ENCODE measurements around the gene ITGB5. TPM values are rescaled to one million over a fixed set of nuclear protein-coding genes. Genes with fewer than 3 reads are reported as not detected.

The ITGB5 gene
- total RNA-seq, 1 experiment from 2014 or later, result 339 TPM

GRCh38 chr3:124812291-124813265 is 74.6 kb downstream of the ITGB5 start:
- H3K9me3 Mint-ChIP-seq, result no peaks in the 10 kb centered on the region
- ChIA-PET CTCF (no interaction called here), POLR2A (no interaction called here)
- no peak overlapping the region for H3K4me3 Mint-ChIP-seq
- ATAC-seq (no peak), DNase-seq (ENCODE audit: low spot score) (no peak)
- peak overlapping the region; percentile 78 for H3K27ac Mint-ChIP-seq
- H3K36me3 Mint-ChIP-seq, result peaks cover 65% of the 10 kb centered on the region
- H3K27me3 Mint-ChIP-seq (ENCODE audit: low read depth), result no peaks in the 10 kb centered on the region
- TF ChIP-seq JUN (CRISPR knock-in tag; IDR thresholded peaks at IDR 0.05), result no peak
- 0 out of 2 replicates have a peak, but pooled peaks cover 3% of the 10 kb centered on the region for H3K4me1 Mint-ChIP-seq

- no peaks in the 10 kb centered on the region for H3K9me3 Mint-ChIP-seq
- TF ChIP-seq JAZF1 (CRISPR knock-in tag; IDR thresholded peaks at IDR 0.05) (no peak), RELA (CRISPR knock-in tag; IDR thresholded peaks at IDR 0.05; ENCODE audit: borderline replicate concordance) (no peak), NFATC4 (CRISPR knock-in tag; IDR thresholded peaks at IDR 0.05) (no peak)
- CTCF ChIA-PET, result no interaction called here
- ATAC-seq, result no peak
- 0 out of 2 replicates have a peak, but pooled peaks cover 3% of the 10 kb centered on the region for H3K4me1 Mint-ChIP-seq
- H3K27me3 Mint-ChIP-seq (ENCODE audit: low read depth), result no peaks in the 10 kb centered on the region
- no peak for DNase-seq (ENCODE audit: low spot score)
- POLR2A ChIA-PET, result no interaction called here
- H3K27ac Mint-ChIP-seq, result no peak overlapping the region
- peaks cover 54% of the 10 kb centered on the region for H3K36me3 Mint-ChIP-seq
- no peak overlapping the region for H3K4me3 Mint-ChIP-seq
Measured at GRCh38 chr3:124811436-124811835, 75.7 kb downstream of the ITGB5 start.

DNA sequence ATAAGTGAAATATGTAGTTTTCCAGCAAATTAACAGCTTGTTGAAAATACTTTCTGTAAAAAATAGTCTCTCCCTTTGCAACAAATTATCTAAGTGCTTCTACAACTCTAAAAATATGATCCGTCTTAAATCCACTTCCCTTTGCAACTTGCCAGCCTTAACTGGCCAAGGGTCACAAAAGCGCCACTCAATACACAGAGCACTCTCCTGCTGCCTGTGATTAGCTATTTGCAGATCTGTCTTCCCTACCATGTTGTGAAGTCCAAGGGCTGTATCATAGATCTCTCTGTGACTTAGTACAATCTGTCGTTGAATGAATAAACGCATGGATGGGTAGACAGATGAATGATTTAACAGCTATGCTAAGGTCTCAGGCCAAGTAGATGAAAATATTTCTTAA is 76.2 kb downstream of the ITGB5 start:
- H3K27ac Mint-ChIP-seq, result peak overlapping the region; percentile 25; the same call in 1 of the 2 replicates
- H3K9me3 Mint-ChIP-seq, result no peaks in the 10 kb centered on the region
- POLR2A ChIA-PET, result no interaction called here
- H3K27me3 Mint-ChIP-seq (ENCODE audit: low read depth), result no peaks in the 10 kb centered on the region
- H3K4me1 Mint-ChIP-seq, result 0 out of 2 replicates have a peak, but pooled peaks cover 3% of the 10 kb centered on the region
- DNase-seq (ENCODE audit: low spot score) (no peak), ATAC-seq (no peak)
- CTCF ChIA-PET, result interaction anchor here (1.9 kb wide), 1 partner anchor 50 kb away, joined by 7 read pairs; no protein-coding TSS in a partner anchor
- TF ChIP-seq NR2C2 (CRISPR knock-in tag; IDR thresholded peaks at IDR 0.05) (no peak), GTF2I (CRISPR knock-in tag; conservative IDR thresholded peaks at IDR 0.05) (no peak), ZNF512 (CRISPR knock-in tag; IDR thresholded peaks at IDR 0.05; ENCODE audit: borderline replicate concordance) (no peak), ZMAT4 (CRISPR knock-in tag; IDR thresholded peaks at IDR 0.05) (no peak), FOXJ3 (CRISPR knock-in tag; IDR thresholded peaks at IDR 0.05; ENCODE audit: borderline replicate concordance) (no peak), ZNF219 (CRISPR knock-in tag; IDR thresholded peaks at IDR 0.05; ENCODE audit: borderline replicate concordance) (no peak), ELF4 (CRISPR knock-in tag; IDR thresholded peaks at IDR 0.05; ENCODE audit: low read depth) (no peak), NR1H2 (CRISPR knock-in tag; IDR thresholded peaks at IDR 0.05) (no peak), SP1 (CRISPR knock-in tag; conservative IDR thresholded peaks at IDR 0.05) (no peak), ZNF121 (CRISPR knock-in tag; IDR thresholded peaks at IDR 0.05) (no peak), TEAD1 (CRISPR knock-in tag; IDR thresholded peaks at IDR 0.05) (no peak), NR3C1 (CRISPR knock-in tag; conservative IDR thresholded peaks at IDR 0.05; ENCODE audit: low read depth) (no peak), ATF1 (CRISPR knock-in tag; IDR thresholded peaks at IDR 0.05) (no peak), ZNF263 (CRISPR knock-in tag; IDR thresholded peaks at IDR 0.05; ENCODE audit: low read depth) (no peak)
- TF ChIP-seq, protein P1, sequence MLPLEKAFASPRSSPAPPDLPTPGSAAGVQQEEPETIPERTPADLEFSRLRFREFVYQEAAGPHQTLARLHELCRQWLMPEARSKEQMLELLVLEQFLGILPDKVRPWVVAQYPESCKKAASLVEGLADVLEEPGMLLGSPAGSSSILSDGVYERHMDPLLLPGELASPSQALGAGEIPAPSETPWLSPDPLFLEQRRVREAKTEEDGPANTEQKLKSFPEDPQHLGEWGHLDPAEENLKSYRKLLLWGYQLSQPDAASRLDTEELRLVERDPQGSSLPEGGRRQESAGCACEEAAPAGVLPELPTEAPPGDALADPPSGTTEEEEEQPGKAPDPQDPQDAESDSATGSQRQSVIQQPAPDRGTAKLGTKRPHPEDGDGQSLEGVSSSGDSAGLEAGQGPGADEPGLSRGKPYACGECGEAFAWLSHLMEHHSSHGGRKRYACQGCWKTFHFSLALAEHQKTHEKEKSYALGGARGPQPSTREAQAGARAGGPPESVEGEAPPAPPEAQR (CRISPR knock-in tag; IDR thresholded peaks at IDR 0.05), result no peak
- no peak overlapping the region for H3K4me3 Mint-ChIP-seq
- H3K36me3 Mint-ChIP-seq, result peaks cover 52% of the 10 kb centered on the region

All from WTC11 (cell line).